Neural cell (in vitro differentiated cells): ENCODE measurements around the gene GPC5. TPM values are rescaled to one million over a fixed set of nuclear protein-coding genes. Genes with fewer than 3 reads are reported as not detected.
A peak's percentile ranks its signal among the peaks of the same experiment; 100 is the strongest.

ENCODE experiments used
- H2AFZ ChIP-seq: fragments of 200-600, 300-800 bp; sonication (generic), shearing (Covaris generic); 2 replicates; pipeline ENCODE4 v1.6.0; 2014; ENCODE audit warnings: low read depth, mild to moderate bottlenecking, antibody characterized with exemption, low read length, moderate library complexity
- H3F3A ChIP-seq: fragments of 200-600 bp; shearing (Covaris generic); 2 replicates; pipeline ENCODE4 v1.6.1; 2016; ENCODE audit warnings: mild to moderate bottlenecking, moderate library complexity, mixed read lengths, antibody characterized with exemption, low read length; ENCODE audit not compliant: insufficient read depth, poor library complexity, severe bottlenecking
- H3K27ac ChIP-seq: fragments of 200-600, 300-800 bp; sonication (generic), shearing (Covaris generic); 2 replicates; pipeline ENCODE4 v1.5.1; 2014; ENCODE audit warnings: mild to moderate bottlenecking, low read length, moderate library complexity
- H3K27me3 ChIP-seq: fragments of 300-800, 200-600 bp; sonication (generic), shearing (Covaris generic); 2 replicates; pipeline ENCODE4 v1.6.0; 2014; ENCODE audit warnings: mild to moderate bottlenecking, low read depth, low read length, moderate library complexity; ENCODE audit not compliant: insufficient read depth
- H3K36me3 ChIP-seq: fragments of 300-800, 200-600 bp; sonication (generic), shearing (Covaris generic); 2 replicates; pipeline ENCODE4 v1.5.1; 2014; ENCODE audit warnings: mild to moderate bottlenecking, antibody characterized with exemption, low read length, moderate library complexity; ENCODE audit not compliant: insufficient read depth
- H3K4me2 ChIP-seq: fragments of 300-800, 200-600 bp; sonication (generic), shearing (Covaris generic); 2 replicates; pipeline ENCODE4 v1.6.0; 2014; ENCODE audit warnings: mild to moderate bottlenecking, low read length
- H3K4me3 ChIP-seq: fragments of 300-800, 200-600 bp; sonication (generic), shearing (Covaris generic); 2 replicates; pipeline ENCODE4 v1.5.1; 2014; ENCODE audit warnings: mild to moderate bottlenecking, low read length, moderate library complexity
- H3K79me2 ChIP-seq: fragments of 200-600 bp; shearing (Covaris generic); replicated peaks from 2 replicates; pipeline ENCODE4 v1.6.0; 2014; ENCODE audit warnings: mild to moderate bottlenecking, low read length, moderate library complexity; ENCODE audit not compliant: insufficient read depth
- H3K9ac ChIP-seq: fragments of 300-800, 200-600 bp; sonication (generic), shearing (Covaris generic); 2 replicates; pipeline ENCODE4 v1.6.1; 2016; ENCODE audit warnings: mild to moderate bottlenecking, low read length, mixed read lengths
- H3K9me2 ChIP-seq: fragments of 200-600 bp; shearing (Covaris generic); 2 replicates; pipeline ENCODE4 v1.6.1; 2016; ENCODE audit warnings: mild to moderate bottlenecking, low read length, mixed read lengths; ENCODE audit not compliant: insufficient read depth
- H3K9me3 ChIP-seq: fragments of 200-600, 300-800 bp; sonication (generic), shearing (Covaris generic); 2 replicates; pipeline ENCODE4 v1.6.1; 2016; ENCODE audit warnings: mild to moderate bottlenecking, mixed run types, low read length, moderate library complexity, mixed read lengths
- H4K20me1 ChIP-seq: fragments of 200-600 bp; shearing (Covaris generic); 2 replicates; pipeline ENCODE4 v1.6.1; 2016; ENCODE audit warnings: mild to moderate bottlenecking, mixed run types; ENCODE audit not compliant: insufficient read depth
- CTCF ChIP-seq: fragments of 450-650 bp; IDR thresholded peaks from 2 replicates; pipeline ENCODE4 v1.5.1; 2014; ENCODE audit warnings: antibody characterized with exemption, mild to moderate bottlenecking, moderate library complexity; ENCODE audit not compliant: poor library complexity, severe bottlenecking
- EP300 ChIP-seq: fragments of 450-650 bp; conservative IDR thresholded peaks from 2 replicates; pipeline ENCODE4 v1.6.1; 2014; ENCODE audit warnings: antibody characterized with exemption, mild to moderate bottlenecking, moderate library complexity; ENCODE audit not compliant: poor library complexity, severe bottlenecking
- EZH2 ChIP-seq: fragments of 200-600, 300-800 bp; shearing (Covaris generic), sonication (generic); IDR thresholded peaks from 2 replicates; pipeline ENCODE4 v1.6.1; 2014; ENCODE audit warnings: antibody characterized with exemption, low read length, borderline replicate concordance, mild to moderate bottlenecking; ENCODE audit not compliant: insufficient read depth, poor library complexity, severe bottlenecking
- MXI1 ChIP-seq: fragments of 450-650 bp; conservative IDR thresholded peaks from 2 replicates; pipeline ENCODE4 v1.6.1; 2014; ENCODE audit warnings: antibody characterized with exemption, mild to moderate bottlenecking; ENCODE audit not compliant: poor library complexity, severe bottlenecking
- POLR2AphosphoS5 ChIP-seq: IDR thresholded peaks from 2 replicates; pipeline ENCODE4 v1.6.1; 2012
- RAD21 ChIP-seq: fragments of 450-650 bp; conservative IDR thresholded peaks from 2 replicates; pipeline ENCODE4 v1.6.1; 2014; ENCODE audit warnings: antibody characterized with exemption, mild to moderate bottlenecking, moderate library complexity
- SMC3 ChIP-seq: fragments of 450-650 bp; conservative IDR thresholded peaks from 2 replicates; pipeline ENCODE4 v1.6.1; 2014; ENCODE audit warnings: antibody characterized with exemption, mild to moderate bottlenecking, moderate library complexity; ENCODE audit not compliant: poor library complexity
- TAF1 ChIP-seq: IDR thresholded peaks from 2 replicates; pipeline ENCODE4 v1.6.1; 2012; ENCODE audit warnings: low read depth
- polyA plus RNA-seq: library from polyadenylated mRNA; depleted of rRNA; stranded (reverse); fragments of >200 nt; gene quantifications from 2 replicates; pipeline ENCODE4 v1.2.3, GENCODE V29; 2014

Gene GPC5
- polyA plus RNA-seq, 1 donor from 2014 or later, result 5.0 TPM

GRCh38 chr13:92864584-92865284, 1466.3 kb downstream of the GPC5 start:
- H3F3A ChIP-seq, result no peaks in the 10 kb centered on the region
- H3K27me3 ChIP-seq, result no peaks in the 10 kb centered on the region
- H3K79me2 ChIP-seq, result no peaks in the 10 kb centered on the region
- H3K4me2 ChIP-seq, result no peak overlapping the region
- H3K9ac ChIP-seq, result no peak overlapping the region
- no peaks in the 10 kb centered on the region for H3K9me2 ChIP-seq
- no peak overlapping the region for H2AFZ ChIP-seq
- no peak for TF ChIP-seq SMC3
- no peaks in the 10 kb centered on the region for H4K20me1 ChIP-seq
- H3K4me3 ChIP-seq, result no peak overlapping the region
- H3K36me3 ChIP-seq, result no peaks in the 10 kb centered on the region
- no peaks in the 10 kb centered on the region for H3K9me3 ChIP-seq
- H3K27ac ChIP-seq, result no peak overlapping the region

- Histone ChIP-seq H3K4me2 (no peak overlapping the region), H3K9me2 (no peaks in the 10 kb centered on the region), H3K36me3 (no peaks in the 10 kb centered on the region), H3F3A (no peaks in the 10 kb centered on the region), H4K20me1 (no peaks in the 10 kb centered on the region), H3K9ac (no peak overlapping the region), H2AFZ (no peak overlapping the region), H3K79me2 (no peaks in the 10 kb centered on the region), H3K9me3 (no peaks in the 10 kb centered on the region), H3K27me3 (no peaks in the 10 kb centered on the region), H3K27ac (no peak overlapping the region), H3K4me3 (no peak overlapping the region)
- no peak for TF ChIP-seq RAD21
- TF ChIP-seq POLR2AphosphoS5, result peak; percentile 12
- no peak for TF ChIP-seq TAF1
Measured at GRCh38 chr13:92873029-92873428, 1474.6 kb downstream of the GPC5 start.

- Histone ChIP-seq H3K4me2 (no peak overlapping the region), H3K27ac (no peak overlapping the region), H3F3A (no peaks in the 10 kb centered on the region), H3K4me3 (no peak overlapping the region), H3K27me3 (no peaks in the 10 kb centered on the region), H3K36me3 (no peaks in the 10 kb centered on the region), H3K9me3 (no peaks in the 10 kb centered on the region), H3K79me2 (no peaks in the 10 kb centered on the region), H2AFZ (no peak overlapping the region), H4K20me1 (no peaks in the 10 kb centered on the region), H3K9me2 (no peaks in the 10 kb centered on the region), H3K9ac (no peak overlapping the region)
- no peak for TF ChIP-seq EZH2
- no peak for TF ChIP-seq EP300
- no peak for TF ChIP-seq SMC3
- no peak for TF ChIP-seq CTCF
- TF ChIP-seq MXI1, result no peak
- TF ChIP-seq RAD21, result no peak
- TF ChIP-seq POLR2AphosphoS5, result no peak
- no peak for TF ChIP-seq TAF1
Measured at GRCh38 chr13:92886535-92887077, 1488.2 kb downstream of the GPC5 start.
